GM21360 (cell line): ENCODE results near the gene SMC1B.
"Not testable (repeated sequence)": the region's sequence is repeated elsewhere in the genome, so short reads cannot be mapped to it uniquely, and the experiment has no call there.

Experiments
- ATAC-seq: cut with Tn5 transposase; IDR thresholded peaks from one replicate; pipeline ENCODE4 v1.9.1; 2021; ENCODE audit warnings: mild to moderate bottlenecking, moderate library complexity; ENCODE audit not compliant: unreplicated experiment

SMC1B gene

DNA sequence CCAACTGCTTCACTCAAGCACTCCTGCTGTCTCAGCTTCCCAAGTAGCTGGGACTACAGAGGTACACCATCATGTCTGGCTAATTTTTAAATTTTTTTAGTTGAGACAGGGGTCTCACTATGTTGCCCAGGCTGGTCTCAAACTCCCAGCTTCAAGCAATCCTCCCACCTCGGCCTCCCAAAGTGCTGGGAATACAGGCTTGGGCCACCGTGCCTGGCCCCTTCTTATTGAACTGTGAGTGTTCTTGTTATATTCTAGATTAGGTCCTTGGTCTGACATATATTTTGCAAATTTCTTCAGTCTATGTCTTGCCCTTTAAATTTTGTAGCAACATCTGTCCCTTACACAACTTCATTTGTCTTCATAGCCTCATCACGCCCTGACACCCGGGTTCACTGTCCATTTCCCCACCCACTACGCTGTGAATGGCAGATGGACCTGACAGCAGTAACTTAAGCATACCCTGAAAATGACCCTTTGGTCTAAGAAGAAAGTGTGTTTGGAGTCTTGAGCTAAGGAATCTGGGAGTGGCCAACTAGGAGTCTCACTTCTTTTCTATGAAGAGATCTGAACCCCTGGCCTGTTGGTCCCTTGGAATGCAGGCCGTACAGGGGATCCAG, 107.8 kb downstream of the SMC1B start:
- ATAC-seq = no peak

DNA sequence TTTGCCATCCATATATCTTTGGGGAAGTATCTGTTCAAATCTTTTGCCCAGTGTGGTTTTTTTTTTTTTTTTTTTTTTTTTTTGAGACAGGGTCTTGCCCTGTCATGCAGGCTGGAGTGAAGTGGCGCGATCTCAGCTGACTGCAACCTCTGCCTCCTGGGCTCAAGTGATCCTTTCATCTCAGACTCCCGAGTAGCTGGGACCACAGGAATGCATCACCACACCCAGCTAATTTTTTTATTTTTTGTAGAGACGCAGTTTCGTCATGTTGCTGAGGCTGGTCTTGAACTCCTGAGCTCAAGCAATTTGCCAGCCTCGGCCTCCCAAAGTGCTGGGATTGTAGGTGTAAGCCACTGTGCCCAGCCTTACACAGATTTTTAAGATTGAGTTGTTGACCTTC, 108.4 kb downstream of the SMC1B start:
- no peak for ATAC-seq

DNA sequence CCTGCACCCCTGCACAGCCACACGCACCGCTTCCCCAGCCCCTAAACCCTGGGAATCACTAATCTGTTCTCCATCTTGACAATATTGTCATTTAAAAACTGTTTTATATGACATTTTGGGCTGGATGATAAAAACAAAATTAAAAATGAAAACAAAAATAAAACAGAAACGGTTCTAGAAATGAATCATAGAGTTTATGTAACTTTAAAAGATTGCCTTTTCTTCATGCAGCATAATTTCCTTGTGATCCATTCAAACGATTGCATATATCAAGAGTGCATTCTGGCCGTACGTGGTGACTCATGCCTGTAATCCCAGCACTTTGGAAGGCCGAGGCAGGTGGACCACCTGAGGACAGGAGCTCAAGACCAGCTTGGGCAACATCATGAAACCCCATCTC, 110.2 kb downstream of the SMC1B start:
- ATAC-seq = no peak

DNA sequence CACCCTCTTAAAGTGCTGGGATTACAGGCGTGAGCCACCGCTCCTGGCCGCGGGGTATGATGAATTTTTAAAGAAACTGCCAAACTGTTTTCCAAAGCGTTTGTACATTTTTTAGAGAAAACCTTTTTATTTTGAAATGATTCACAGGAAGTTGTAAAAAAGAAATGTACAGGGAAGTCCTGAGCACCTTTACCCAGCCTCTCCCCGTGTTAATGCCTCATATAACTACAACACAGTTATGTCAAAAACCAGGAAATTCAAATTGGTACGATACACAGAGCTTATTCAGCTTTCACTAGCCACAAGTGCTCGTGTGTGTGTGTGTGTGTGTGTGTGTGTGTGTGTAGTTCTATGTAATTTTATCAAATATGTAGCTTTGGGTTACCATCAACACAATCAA, 110.6 kb downstream of the SMC1B start:
- no peak for ATAC-seq

DNA sequence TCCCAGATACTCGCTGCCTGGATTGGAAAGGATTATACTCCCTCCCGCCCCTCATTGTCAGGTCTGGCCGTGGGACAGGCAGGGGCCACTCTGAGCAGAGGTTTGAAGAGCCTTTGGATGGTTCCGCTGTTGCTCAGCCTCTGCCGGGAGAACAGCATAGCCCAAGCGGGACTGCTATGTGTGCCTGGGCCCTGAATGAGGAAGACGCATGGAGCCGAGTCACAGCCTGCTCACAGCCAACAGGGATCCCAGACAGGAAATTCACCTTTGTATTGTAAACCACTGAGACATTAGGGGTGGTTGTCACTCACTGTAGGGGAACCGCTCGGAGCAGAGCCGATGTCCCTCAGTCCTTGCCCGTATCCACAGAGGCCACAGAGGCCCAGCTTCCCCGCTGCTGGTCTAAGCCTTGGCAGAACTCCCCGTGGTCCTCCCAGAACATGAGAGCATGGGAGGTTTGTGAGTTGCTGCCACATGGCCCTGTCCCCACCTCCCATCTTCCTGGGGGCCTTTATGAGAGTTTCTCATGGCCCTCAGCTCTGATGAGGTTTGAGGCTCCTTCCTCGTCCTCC, 114.4 kb downstream of the SMC1B start:
- no peak for ATAC-seq

DNA sequence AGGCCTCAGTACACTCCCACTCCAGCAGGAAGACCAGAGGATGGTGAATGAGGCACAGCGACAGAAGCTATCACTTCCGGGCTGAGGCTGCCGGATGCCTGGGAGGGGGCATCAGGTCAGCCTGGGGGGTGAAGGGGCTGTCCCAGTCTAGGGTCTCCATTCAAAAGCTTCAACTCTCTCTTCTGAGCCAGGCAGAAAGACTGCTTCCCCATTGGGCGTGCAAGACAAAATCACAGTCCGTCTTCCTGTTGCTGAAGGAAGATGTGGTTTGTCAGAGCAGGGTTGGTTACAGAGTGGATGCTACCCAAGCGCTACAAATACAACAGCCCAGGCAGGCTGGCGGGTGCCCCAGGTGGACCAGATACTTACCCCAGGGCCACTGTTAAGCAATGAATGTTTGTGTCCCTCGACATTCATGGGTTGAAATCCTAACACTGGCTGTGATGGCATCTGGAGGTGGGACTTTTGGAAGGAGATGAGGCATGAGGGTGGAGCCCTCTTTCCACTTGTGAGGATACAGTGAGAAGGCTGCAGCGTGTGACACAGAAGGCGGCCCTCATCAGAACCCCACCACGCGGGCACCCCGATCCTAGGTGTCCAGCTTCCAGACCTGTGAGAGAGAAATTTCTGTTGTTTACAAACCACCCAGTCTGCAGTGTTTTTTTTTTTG, 116.6 kb downstream of the SMC1B start:
- ATAC-seq = no peak

DNA sequence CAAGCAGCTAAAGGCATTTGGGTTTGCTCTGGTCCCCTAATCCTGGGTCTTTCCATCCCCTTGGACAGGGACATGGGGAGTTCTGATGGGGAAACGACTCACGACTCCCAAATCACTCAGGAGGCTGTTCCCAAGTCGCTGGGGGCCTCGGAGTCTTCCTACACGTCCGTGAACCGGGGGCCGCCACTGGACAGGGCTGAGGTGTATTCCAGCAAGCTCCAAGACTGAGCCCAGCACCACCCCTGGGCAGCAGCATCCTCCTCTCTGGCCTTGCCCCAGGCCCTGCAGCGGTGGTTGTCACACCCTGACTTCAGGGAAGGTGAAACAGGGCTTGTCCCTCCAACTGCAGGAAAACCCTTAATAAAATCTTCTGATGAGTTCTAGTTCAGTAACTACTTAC, 117.9 kb downstream of the SMC1B start:
- no peak for ATAC-seq

DNA sequence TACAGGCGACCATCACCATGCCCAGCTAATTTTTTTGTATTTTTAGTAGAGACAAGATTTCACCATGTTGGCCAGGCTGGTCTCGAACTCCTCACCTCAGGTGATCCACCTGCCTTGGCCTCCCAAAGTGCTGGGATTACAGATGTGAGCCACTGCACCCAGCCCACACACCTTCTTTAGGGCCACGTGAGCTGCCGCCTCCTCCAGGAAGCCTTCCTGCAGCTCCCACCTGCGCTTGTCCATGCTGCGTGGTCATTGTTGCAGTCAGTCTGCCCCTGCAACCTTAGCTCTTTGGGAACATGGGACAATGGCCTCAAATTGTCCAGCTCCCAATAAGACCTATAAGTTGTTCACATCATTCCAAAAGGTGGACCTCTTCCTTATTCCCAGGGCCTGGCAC, 118.4 kb downstream of the SMC1B start:
- not testable (repeated sequence) for ATAC-seq
